T-helper 1 cell treated with Interleukin-12 subunit alpha and Interleukin-12 subunit beta and Interleukin-4 antibody, amounts not matched to agents 30 μg/mL and 1 μg/mL, for 36 hours (primary cell): ENCODE measurements around the gene STX10.

Experiments used
- H3K27ac Mint-ChIP-seq: one replicate; pipeline ENCODE4 v1.8.0; 2021; ENCODE audit warnings: mild to moderate bottlenecking, mixed read lengths
- H3K27me3 Mint-ChIP-seq: one replicate; pipeline ENCODE4 v1.8.0; 2021; ENCODE audit warnings: low read depth, mixed read lengths
- H3K36me3 Mint-ChIP-seq: one replicate; pipeline ENCODE4 v1.8.0; 2021; ENCODE audit warnings: low read depth, mixed read lengths
- H3K4me1 Mint-ChIP-seq: one replicate; pipeline ENCODE4 v1.8.0; 2021; ENCODE audit warnings: low read depth, mixed read lengths
- H3K4me3 Mint-ChIP-seq: one replicate; pipeline ENCODE4 v1.8.0; 2021; ENCODE audit warnings: mild to moderate bottlenecking, moderate library complexity, mixed read lengths
- H3K9me3 Mint-ChIP-seq: one replicate; pipeline ENCODE4 v1.8.0; 2021; ENCODE audit warnings: mixed read lengths

The STX10 gene

DNA sequence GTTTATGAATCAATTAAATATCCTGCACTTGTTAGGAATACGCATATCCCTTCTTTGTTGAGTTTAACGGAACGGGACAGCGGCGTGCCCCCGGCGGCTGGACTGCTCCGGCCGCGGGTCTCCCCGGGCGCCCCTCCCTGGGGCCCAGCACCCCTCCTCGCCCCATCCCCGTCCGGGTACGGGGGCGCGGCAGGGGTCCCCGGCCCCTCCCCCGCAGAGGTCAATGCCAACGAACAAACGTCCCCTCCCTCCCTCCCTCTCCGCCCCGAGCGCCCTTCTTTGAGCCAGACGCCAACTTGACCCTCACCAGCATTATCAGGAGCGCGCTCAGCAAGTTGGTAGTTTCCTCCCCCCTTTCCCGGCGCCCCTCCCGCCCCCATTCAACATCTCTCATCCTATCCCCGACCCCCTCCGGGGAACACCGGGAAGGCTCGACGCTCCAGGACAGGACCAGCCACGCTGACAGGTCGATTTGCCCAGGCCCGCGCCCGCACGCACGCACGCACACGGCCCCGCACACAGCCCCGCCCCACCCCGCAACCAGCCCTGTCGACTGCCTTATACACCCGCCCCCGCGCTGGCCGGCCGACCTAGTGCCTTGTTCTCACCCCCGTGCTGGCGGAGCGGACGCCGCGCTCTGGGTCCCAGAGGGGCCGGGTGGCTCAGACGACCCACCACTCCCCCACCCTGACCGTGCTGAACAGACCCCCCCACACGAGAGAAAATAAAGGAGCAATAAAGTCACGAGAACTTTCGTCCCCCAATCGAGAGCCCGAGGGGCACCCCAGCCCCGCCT lies 52.5 kb downstream of the STX10 start:
- Mint-ChIP-seq H3K9me3 (peaks cover 5% of the 10 kb centered on the region), H3K27me3 (peaks cover 40% of the 10 kb centered on the region), H3K36me3 (peaks cover 6% of the 10 kb centered on the region), H3K4me3 (peak overlapping the region; percentile 61), H3K27ac (no peak overlapping the region), H3K4me1 (peaks cover 34% of the 10 kb centered on the region)

DNA sequence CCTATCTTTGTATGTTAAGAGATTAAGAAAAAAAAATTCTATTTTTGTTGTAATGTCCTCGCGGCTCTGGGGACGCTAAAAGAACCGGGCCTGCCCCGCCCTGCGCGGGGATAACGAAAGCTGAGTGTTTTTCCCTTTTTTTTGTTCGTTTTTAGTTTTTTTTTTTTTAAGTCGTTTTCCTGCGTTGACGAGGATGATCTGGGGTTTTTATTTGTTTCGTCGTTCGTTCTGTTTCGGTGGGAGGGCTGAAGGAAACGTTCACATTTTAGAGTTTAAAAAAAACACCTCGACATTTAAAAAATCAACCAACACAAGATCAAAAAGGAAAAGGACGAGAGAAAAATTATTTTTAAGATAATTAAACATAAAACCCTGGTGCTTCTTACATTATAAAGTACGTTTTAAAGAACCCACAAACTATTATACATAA lies 53.1 kb downstream of the STX10 start:
- Mint-ChIP-seq H3K4me3 (peak overlapping the region; percentile 69), H3K36me3 (peaks cover 6% of the 10 kb centered on the region), H3K27ac (peak overlapping the region; percentile 79), H3K9me3 (peaks cover 5% of the 10 kb centered on the region), H3K27me3 (peaks cover 40% of the 10 kb centered on the region), H3K4me1 (peaks cover 34% of the 10 kb centered on the region)

DNA sequence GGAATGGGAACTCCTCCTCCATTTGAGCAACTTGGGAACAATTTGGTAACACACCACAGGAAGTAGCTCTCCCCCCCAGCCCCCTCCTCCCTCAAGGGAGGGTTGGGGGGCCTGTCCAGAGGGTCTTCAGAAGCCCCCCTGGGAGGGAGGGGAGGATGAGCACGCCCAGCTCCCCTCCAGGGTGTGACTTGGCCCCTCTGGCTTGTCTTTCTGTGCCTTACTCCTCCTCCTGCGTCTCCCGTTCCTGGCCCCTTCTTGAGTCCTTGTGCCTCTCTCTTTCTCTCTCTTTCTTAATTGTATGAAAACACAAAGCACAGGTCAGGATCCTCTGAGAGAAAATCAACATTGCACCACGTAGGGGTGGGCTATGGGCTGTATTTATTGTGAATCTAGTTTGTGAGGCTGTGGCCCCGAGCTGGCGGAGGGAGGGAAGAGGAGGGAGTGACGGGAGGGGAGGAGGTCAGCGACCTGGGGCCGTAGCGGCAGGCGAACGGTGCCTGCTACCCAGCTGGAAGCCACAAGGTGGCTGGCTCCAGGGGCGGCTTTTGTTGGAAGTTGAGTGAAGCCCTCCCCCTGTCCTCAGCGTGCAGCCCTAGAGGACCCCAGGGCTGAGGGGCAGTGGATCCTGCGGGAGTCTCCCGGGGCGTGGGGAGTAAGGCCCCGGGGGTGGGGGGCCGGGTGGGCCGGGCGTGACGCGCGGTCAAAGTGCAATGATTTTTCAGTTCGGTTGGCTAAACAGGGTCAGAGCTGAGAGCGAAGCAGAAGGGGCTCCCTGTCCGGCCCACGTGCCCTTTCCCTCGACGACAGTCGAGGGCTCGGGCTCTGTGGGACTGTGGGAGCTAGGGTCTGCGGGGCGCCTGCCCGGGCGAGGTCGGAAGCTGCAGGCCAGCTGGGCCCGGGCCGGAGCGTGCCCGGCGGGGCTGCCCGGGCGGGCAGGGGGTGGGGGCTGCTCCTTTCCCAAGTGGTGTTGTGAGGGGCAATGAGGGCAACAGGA lies 53.9 kb downstream of the STX10 start:
- Mint-ChIP-seq H3K9me3 (peaks cover 5% of the 10 kb centered on the region), H3K27ac (peak overlapping the region; percentile 79), H3K27me3 (peaks cover 40% of the 10 kb centered on the region), H3K4me1 (peaks cover 31% of the 10 kb centered on the region), H3K36me3 (peaks cover 6% of the 10 kb centered on the region), H3K4me3 (peak overlapping the region; percentile 64)

DNA sequence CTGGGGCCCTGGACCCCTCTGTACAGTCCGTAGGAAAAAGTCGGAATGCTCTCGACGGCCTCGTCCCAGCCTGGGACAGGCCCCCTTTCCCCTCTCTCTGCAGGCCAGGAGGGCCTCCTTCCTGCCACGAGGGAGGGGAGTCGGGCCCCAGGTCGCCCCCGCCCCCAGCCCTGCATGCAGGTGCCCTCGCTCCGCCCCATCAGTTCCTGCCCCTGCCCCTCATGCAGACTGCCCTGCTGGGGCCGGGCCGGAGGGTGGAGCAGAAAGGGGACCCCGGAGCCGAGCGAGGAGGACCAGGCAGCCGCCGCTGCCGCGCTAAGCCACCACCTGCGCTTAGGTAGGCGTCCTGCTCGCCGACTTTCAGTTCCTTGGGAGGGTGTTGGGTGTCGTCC lies 54.8 kb downstream of the STX10 start:
- Mint-ChIP-seq H3K4me3 (no peak overlapping the region), H3K27ac (no peak overlapping the region), H3K4me1 (peaks cover 29% of the 10 kb centered on the region), H3K36me3 (peaks cover 6% of the 10 kb centered on the region), H3K9me3 (peaks cover 5% of the 10 kb centered on the region), H3K27me3 (peaks cover 40% of the 10 kb centered on the region)

DNA sequence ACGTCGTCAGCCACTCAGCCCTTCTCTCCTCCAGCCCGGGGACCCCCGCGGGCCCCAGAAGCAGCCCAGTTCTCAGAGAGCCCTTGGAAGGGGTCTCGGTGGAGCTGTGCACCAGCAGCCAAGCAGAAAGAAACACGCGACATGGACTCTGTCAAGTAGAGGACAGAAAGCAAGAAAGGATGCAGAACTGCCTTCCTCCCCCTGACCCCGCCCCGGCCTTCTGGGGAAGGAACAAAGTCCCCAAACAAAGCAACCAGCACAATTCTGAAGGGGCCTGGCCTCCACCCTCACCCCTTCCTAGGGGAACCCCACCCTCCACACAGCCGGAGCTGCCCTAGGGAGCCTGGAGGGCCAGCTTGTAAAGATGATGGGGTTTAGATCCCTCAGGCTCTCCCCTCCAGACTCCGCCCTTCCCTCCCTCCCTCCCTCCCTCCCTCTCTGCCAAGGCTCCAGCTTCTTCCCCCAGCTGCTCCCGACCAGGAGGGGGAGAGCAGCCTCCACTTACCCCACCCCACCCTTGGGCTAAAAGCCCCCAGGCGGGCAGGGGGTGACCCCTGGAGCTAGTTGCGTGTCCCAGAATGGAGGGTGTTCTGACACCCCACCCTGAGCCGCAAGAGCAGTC lies 55.3 kb downstream of the STX10 start:
- H3K4me1 Mint-ChIP-seq = peaks cover 24% of the 10 kb centered on the region
- peaks cover 40% of the 10 kb centered on the region for H3K27me3 Mint-ChIP-seq
- H3K9me3 Mint-ChIP-seq = peaks cover under 1% of the 10 kb centered on the region
- peaks cover under 1% of the 10 kb centered on the region for H3K36me3 Mint-ChIP-seq
- no peak overlapping the region for H3K27ac Mint-ChIP-seq
- H3K4me3 Mint-ChIP-seq = no peak overlapping the region

DNA sequence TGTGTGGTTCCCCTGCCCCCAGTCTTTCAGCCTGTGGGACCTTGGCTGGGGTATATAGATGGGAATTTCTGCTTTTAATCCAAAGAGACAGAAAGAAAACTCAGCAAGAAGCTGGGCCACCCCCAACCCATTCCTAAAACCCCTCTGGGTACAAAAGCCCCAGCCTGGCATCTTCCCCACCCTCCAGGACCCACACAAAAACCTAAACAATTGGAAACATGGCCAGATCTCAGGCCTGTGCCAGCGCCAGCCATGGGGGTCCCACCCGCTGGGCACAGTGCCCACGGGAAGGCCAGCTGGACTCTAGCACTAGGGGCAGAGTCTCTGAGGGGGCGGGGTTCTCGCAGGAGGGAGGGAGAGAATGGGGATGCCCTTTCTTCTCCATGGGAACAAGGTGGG lies 56.1 kb downstream of the STX10 start:
- Mint-ChIP-seq H3K4me1 (peaks cover 20% of the 10 kb centered on the region), H3K4me3 (no peak overlapping the region), H3K9me3 (no peaks in the 10 kb centered on the region), H3K27ac (no peak overlapping the region), H3K27me3 (peaks cover 38% of the 10 kb centered on the region), H3K36me3 (no peaks in the 10 kb centered on the region)
